Memory B cell (primary cell): Measurements from ENCODE around the gene SEMA6D.

ENCODE experiments used
- ATAC-seq: fragments of 150-1000 bp; cut with Tn5 transposase; 2 replicates; pipeline ENCODE4 v1.10.0; 2021; ENCODE audit warnings: low read depth, mild to moderate bottlenecking, moderate library complexity
- DNase-seq, 2 donors: peaks; one replicate each; pipeline ENCODE4 v3.0.0; 2022; ENCODE audit warnings: low spot score in 2 of 2
- H3K27ac Mint-ChIP-seq: one replicate; pipeline ENCODE4 v1.8.0; 2022; ENCODE audit warnings: mild to moderate bottlenecking, moderate library complexity, mixed read lengths
- H3K27me3 Mint-ChIP-seq: one replicate; pipeline ENCODE4 v1.8.0; 2022; ENCODE audit warnings: mixed read lengths
- H3K36me3 Mint-ChIP-seq: one replicate; pipeline ENCODE4 v1.8.0; 2022; ENCODE audit warnings: mild to moderate bottlenecking, mixed read lengths
- H3K4me1 Mint-ChIP-seq: one replicate; pipeline ENCODE4 v1.8.0; 2022; ENCODE audit warnings: mixed read lengths
- H3K4me3 Mint-ChIP-seq: one replicate; pipeline ENCODE4 v1.8.0; 2022; ENCODE audit warnings: mild to moderate bottlenecking, moderate library complexity, mixed read lengths
- H3K9me3 Mint-ChIP-seq: one replicate; pipeline ENCODE4 v1.8.0; 2022; ENCODE audit warnings: mixed read lengths

The SEMA6D gene

DNA sequence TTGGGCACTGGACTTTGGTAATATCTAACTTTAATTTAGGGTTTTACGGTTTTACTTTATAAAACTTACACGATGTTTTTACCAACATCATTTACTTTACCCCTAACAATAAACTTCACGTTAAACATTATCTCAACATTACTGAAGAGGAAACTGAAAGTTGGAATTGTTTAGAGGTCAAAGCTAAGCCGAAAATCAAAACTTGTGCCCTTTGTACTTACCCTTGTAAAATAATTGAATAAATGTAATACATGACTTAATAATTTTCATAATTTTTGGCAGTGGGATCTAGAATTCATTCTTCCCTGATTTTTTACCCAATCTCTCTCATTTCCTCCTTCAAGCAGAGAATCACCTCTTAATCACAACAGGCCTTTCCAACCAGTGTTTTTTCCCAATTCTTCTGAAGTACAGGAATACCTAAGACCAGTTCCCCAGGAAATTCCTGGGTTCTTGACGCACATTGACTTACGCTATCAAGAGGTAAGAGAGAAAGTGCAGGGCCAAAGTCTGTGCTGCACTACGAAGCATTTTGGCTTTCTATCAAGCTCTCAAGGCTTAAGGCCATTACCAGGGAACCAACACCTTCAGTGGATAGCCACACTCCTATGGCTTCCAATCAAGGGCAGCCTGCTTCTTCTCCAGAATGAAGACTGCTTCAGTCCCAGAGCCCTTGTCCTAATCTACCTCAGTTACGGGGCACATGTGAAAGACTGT lies 11.9 kb upstream of the SEMA6D start:
- H3K9me3 Mint-ChIP-seq, result no peaks in the 10 kb centered on the region
- H3K4me1 Mint-ChIP-seq, result no peaks in the 10 kb centered on the region
- DNase-seq (no peak), ATAC-seq (no peak)
- no peaks in the 10 kb centered on the region for H3K36me3 Mint-ChIP-seq
- H3K27ac Mint-ChIP-seq, result no peak overlapping the region
- H3K27me3 Mint-ChIP-seq, result peaks cover 1% of the 10 kb centered on the region
- H3K4me3 Mint-ChIP-seq, result no peak overlapping the region

DNA sequence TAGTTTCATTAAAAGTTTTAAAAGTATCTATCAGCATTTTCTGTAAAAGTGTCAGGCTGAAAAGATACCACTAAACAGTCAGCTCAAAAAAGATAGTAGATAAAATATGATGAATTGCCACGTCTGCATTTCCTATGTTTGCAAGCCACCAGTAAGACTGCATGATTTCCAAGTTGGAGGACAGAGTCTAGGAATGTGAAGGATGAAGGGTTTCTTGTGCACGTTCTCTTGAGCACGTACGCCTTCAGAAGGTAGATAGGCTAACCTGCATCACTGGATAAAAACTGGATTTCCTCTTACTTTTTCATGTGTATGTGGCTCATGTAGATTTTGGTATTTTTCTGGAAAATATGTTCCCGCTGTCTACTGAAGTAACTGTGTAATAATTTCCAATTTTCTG lies 9.9 kb upstream of the SEMA6D start:
- H3K36me3 Mint-ChIP-seq, result no peaks in the 10 kb centered on the region
- no peaks in the 10 kb centered on the region for H3K9me3 Mint-ChIP-seq
- no peak for DNase-seq
- H3K4me1 Mint-ChIP-seq, result no peaks in the 10 kb centered on the region
- H3K4me3 Mint-ChIP-seq, result no peak overlapping the region
- H3K27ac Mint-ChIP-seq, result no peak overlapping the region
- ATAC-seq, result no peak
- H3K27me3 Mint-ChIP-seq, result peaks cover 1% of the 10 kb centered on the region

- no peak for DNase-seq
- no peak overlapping the region for H3K4me3 Mint-ChIP-seq
- no peaks in the 10 kb centered on the region for H3K36me3 Mint-ChIP-seq
- ATAC-seq, result no peak
- H3K9me3 Mint-ChIP-seq, result no peaks in the 10 kb centered on the region
- H3K27me3 Mint-ChIP-seq, result peaks cover 1% of the 10 kb centered on the region
- no peaks in the 10 kb centered on the region for H3K4me1 Mint-ChIP-seq
- H3K27ac Mint-ChIP-seq, result no peak overlapping the region
Observed at GRCh38 chr15:47708161-47708980, 8.9 kb upstream of the SEMA6D start.

DNA sequence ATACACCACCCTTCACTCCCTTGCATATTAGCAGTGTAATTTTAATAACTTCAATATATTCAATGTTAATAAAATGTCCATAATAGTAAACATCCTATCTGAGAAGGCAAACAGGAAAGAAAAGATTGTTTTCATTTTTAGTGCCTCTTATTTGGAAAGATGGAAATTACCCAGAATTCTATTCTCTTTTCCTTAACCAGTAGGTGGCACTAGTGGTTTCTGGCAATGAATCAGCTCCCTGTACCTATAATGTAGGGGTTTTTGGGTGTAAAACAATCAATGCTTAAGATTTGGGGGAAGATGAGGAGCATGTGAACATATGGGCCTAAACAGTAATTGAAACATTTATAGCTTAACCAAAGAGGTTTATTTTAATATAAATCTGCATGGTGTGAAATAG lies 5.7 kb upstream of the SEMA6D start:
- Mint-ChIP-seq H3K4me1 (no peaks in the 10 kb centered on the region), H3K9me3 (no peaks in the 10 kb centered on the region), H3K27ac (no peak overlapping the region), H3K27me3 (peaks cover 7% of the 10 kb centered on the region), H3K36me3 (no peaks in the 10 kb centered on the region), H3K4me3 (no peak overlapping the region)
- no peak for ATAC-seq
- no peak for DNase-seq

DNA sequence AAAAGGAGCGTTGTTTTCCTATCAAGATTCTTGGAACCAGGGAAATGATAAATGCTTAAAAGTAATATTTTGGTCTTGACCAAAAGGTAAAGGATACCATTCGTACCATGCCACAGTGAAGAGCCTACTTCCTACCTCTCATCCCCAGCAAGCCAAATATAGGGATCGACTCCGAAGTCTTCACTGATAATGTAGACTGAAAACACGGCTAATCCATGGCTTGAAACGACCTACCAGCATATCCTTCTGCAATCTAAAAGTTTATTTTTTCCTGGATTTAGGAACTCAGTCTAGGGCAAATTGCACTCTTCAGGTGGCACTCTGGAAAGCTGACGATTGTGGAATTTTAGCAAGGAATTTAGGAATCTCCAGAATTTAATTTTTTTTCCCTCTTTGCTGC lies 1.9 kb upstream of the SEMA6D start:
- peaks cover 2% of the 10 kb centered on the region for H3K36me3 Mint-ChIP-seq

GRCh38 chr15:47715856-47716445 lies 1.4 kb upstream of the SEMA6D start:
- H3K4me3 Mint-ChIP-seq, result no peak overlapping the region
- DNase-seq (no peak), ATAC-seq (no peak)
- peaks cover 6% of the 10 kb centered on the region for H3K4me1 Mint-ChIP-seq
- H3K27me3 Mint-ChIP-seq, result peaks cover 20% of the 10 kb centered on the region
- H3K36me3 Mint-ChIP-seq, result peaks cover 2% of the 10 kb centered on the region
- H3K9me3 Mint-ChIP-seq, result peaks cover 2% of the 10 kb centered on the region
- H3K27ac Mint-ChIP-seq, result no peak overlapping the region

More for the DNA sequence above, 1.9 kb upstream of the SEMA6D start:
- Mint-ChIP-seq H3K27me3 (peaks cover 20% of the 10 kb centered on the region), H3K9me3 (peaks cover 2% of the 10 kb centered on the region), H3K27ac (no peak overlapping the region), H3K4me3 (no peak overlapping the region), H3K4me1 (peaks cover 6% of the 10 kb centered on the region)
- no peak for ATAC-seq
- DNase-seq, result no peak

DNA sequence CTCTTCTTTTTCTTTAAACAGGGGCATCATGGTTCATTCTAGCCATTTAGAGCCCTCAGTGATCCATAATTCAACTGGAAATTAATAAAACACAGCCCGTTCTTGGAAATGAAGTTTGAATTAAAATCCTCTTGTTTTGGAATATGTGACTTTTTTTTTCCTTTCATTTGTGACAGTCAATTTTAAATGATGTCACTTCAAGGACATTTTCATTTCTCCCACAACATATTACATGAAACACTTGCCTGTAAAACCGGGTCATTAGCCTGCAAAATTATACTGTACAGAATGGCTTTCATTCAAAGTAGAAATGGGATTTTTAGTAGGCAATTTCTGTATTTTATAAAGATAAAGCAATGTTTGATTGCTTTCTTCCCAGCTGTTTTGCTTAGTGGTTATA lies 789 bp upstream of the SEMA6D start:
- H3K36me3 Mint-ChIP-seq, result peaks cover 2% of the 10 kb centered on the region
- H3K27ac Mint-ChIP-seq, result no peak overlapping the region
- H3K4me3 Mint-ChIP-seq, result no peak overlapping the region
- H3K27me3 Mint-ChIP-seq, result peaks cover 20% of the 10 kb centered on the region
- ATAC-seq (no peak), DNase-seq (no peak)
- H3K9me3 Mint-ChIP-seq, result peaks cover 2% of the 10 kb centered on the region
- peaks cover 6% of the 10 kb centered on the region for H3K4me1 Mint-ChIP-seq

GRCh38 chr15:47718497-47719437 lies 1.5 kb downstream of the SEMA6D start:
- ATAC-seq (no peak), DNase-seq (no peak)
- Mint-ChIP-seq H3K36me3 (peaks cover 2% of the 10 kb centered on the region), H3K4me1 (peaks cover 6% of the 10 kb centered on the region), H3K27ac (no peak overlapping the region), H3K27me3 (peaks cover 21% of the 10 kb centered on the region), H3K9me3 (peaks cover 2% of the 10 kb centered on the region), H3K4me3 (no peak overlapping the region)

GRCh38 chr15:47719730-47720129 lies 2.4 kb downstream of the SEMA6D start:
- H3K27ac Mint-ChIP-seq, result no peak overlapping the region
- H3K27me3 Mint-ChIP-seq, result peaks cover 19% of the 10 kb centered on the region
- peaks cover 6% of the 10 kb centered on the region for H3K4me1 Mint-ChIP-seq
- peaks cover 2% of the 10 kb centered on the region for H3K36me3 Mint-ChIP-seq
- no peak overlapping the region for H3K4me3 Mint-ChIP-seq
- DNase-seq, result no peak
- no peak for ATAC-seq
- H3K9me3 Mint-ChIP-seq, result peaks cover 2% of the 10 kb centered on the region

GRCh38 chr15:47720555-47720954 lies 3.2 kb downstream of the SEMA6D start:
- H3K27ac Mint-ChIP-seq, result no peak overlapping the region
- peaks cover 2% of the 10 kb centered on the region for H3K9me3 Mint-ChIP-seq
- H3K4me1 Mint-ChIP-seq, result peaks cover 6% of the 10 kb centered on the region
- DNase-seq (no peak), ATAC-seq (no peak)
- H3K4me3 Mint-ChIP-seq, result no peak overlapping the region
- peaks cover 2% of the 10 kb centered on the region for H3K36me3 Mint-ChIP-seq
- H3K27me3 Mint-ChIP-seq, result peaks cover 15% of the 10 kb centered on the region

DNA sequence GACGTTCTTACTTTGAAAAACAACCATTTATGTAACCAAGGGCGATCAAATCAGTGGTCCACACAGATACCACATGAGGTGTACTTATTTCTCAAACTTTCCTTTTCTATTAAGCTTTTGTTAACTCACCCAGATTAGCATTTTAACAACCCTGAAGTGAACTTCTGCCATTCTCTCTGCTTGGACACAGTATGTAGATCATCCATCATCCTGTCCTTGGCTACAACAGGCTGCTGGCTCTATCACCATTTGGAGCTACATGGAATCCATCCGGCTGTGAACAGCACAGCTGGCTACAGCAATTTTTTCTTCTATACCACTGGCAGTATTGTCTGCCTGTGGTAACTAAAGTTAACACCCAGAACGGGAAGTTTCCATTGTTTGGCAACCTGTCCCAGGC lies 4.4 kb downstream of the SEMA6D start:
- ATAC-seq (no peak), DNase-seq (no peak)
- H3K9me3 Mint-ChIP-seq, result peaks cover 2% of the 10 kb centered on the region
- H3K4me3 Mint-ChIP-seq, result no peak overlapping the region
- H3K27me3 Mint-ChIP-seq, result peaks cover 15% of the 10 kb centered on the region
- no peak overlapping the region for H3K27ac Mint-ChIP-seq
- peaks cover 6% of the 10 kb centered on the region for H3K4me1 Mint-ChIP-seq
- H3K36me3 Mint-ChIP-seq, result peaks cover 2% of the 10 kb centered on the region

GRCh38 chr15:47724346-47724745 lies 7.0 kb downstream of the SEMA6D start:
- Mint-ChIP-seq H3K9me3 (peaks cover 2% of the 10 kb centered on the region), H3K4me1 (no peaks in the 10 kb centered on the region), H3K4me3 (no peak overlapping the region), H3K27me3 (peaks cover 7% of the 10 kb centered on the region), H3K36me3 (peaks cover 2% of the 10 kb centered on the region), H3K27ac (no peak overlapping the region)
- ATAC-seq, result no peak
- no peak for DNase-seq

DNA sequence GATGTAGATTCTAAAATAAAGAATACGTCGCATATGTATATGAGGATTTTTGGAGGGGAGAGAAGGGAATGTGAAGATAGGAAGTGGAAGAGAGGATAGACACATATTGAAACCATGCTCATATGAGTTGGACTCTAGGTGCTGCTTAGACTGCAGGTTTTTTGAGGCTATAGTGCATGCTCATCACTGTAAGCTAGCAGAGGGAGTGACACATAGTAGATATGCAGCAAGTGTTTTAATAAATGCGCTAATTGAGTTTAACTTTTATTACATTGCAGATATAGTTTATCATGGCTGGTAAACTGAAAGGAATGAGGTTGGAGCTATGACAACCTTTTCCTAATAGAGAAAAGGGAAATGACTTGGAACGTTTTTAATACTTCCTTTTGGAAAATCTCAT lies 7.7 kb downstream of the SEMA6D start:
- H3K27ac Mint-ChIP-seq, result no peak overlapping the region
- H3K36me3 Mint-ChIP-seq, result peaks cover 2% of the 10 kb centered on the region
- peaks cover 2% of the 10 kb centered on the region for H3K9me3 Mint-ChIP-seq
- DNase-seq (no peak), ATAC-seq (no peak)
- H3K4me3 Mint-ChIP-seq, result no peak overlapping the region
- H3K27me3 Mint-ChIP-seq, result peaks cover 4% of the 10 kb centered on the region
- H3K4me1 Mint-ChIP-seq, result no peaks in the 10 kb centered on the region
